ENCODE measurements around the gene IFT52. TPM values are rescaled to one million over a fixed set of nuclear protein-coding genes. Genes with fewer than 3 reads are reported as not detected.

The IFT52 gene
- total RNA-seq, 2 donors from 2014 or later, result 41.4 to 58.3 TPM

GRCh38 chr20:43565758-43566104 is 25.0 kb upstream of the IFT52 start:
- no peaks in the 10 kb centered on the region for H3K9me3 Mint-ChIP-seq
- DNase-seq, result no peak
- Histone ChIP-seq H3K9me3 (ENCODE audit: control insufficient read depth, low read length) (no peaks in the 10 kb centered on the region), H3K9ac (ENCODE audit: extremely low read depth, low read length, poor library complexity, severe bottlenecking) (no peak overlapping the region), H3K4me1 (ENCODE audit: control insufficient read depth, insufficient read depth, low read length) (no peaks in the 10 kb centered on the region), H3K27me3 (ENCODE audit: control insufficient read depth, insufficient read depth, low read length, poor library complexity, severe bottlenecking) (no peaks in the 10 kb centered on the region), H3K36me3 (ENCODE audit: control insufficient read depth, insufficient read depth, low read length) (no peaks in the 10 kb centered on the region), H3K4me3 (ENCODE audit: low read length) (no peak overlapping the region), H3K27ac (ENCODE audit: low read depth, low read length) (no peak overlapping the region)
- 92 to 95% methylated on average over 4 of the region's 4 CpGs for WGBS, 2 experiments (ENCODE audit: insufficient coverage in 1 of 2, insufficient read length in 1 of 2)
- no peaks in the 10 kb centered on the region for H3K4me1 Mint-ChIP-seq
- H3K27me3 Mint-ChIP-seq (ENCODE audit: insufficient read depth), result no peaks in the 10 kb centered on the region
- H3K27ac Mint-ChIP-seq, result no peak overlapping the region
- H3K4me3 Mint-ChIP-seq, result no peak overlapping the region
- H3K36me3 Mint-ChIP-seq (ENCODE audit: low read depth), result no peaks in the 10 kb centered on the region
- no peak for TF ChIP-seq CTCF (conservative IDR thresholded peaks at IDR 0.05)

- no peaks in the 10 kb centered on the region for H3K4me1 ChIP-seq (ENCODE audit: control insufficient read depth, insufficient read depth, low read length)
- H3K27ac ChIP-seq (ENCODE audit: low read depth, low read length), result no peak overlapping the region
- DNase-seq, result no peak
- Mint-ChIP-seq H3K27me3 (ENCODE audit: insufficient read depth) (no peaks in the 10 kb centered on the region), H3K36me3 (ENCODE audit: low read depth) (no peaks in the 10 kb centered on the region), H3K4me3 (no peak overlapping the region), H3K27ac (no peak overlapping the region), H3K4me1 (no peaks in the 10 kb centered on the region), H3K9me3 (no peaks in the 10 kb centered on the region)
- H3K4me3 ChIP-seq (ENCODE audit: low read length), result no peak overlapping the region
- H3K36me3 ChIP-seq (ENCODE audit: control insufficient read depth, insufficient read depth, low read length), result no peaks in the 10 kb centered on the region
- H3K9me3 ChIP-seq (ENCODE audit: control insufficient read depth, low read length), result no peaks in the 10 kb centered on the region
- H3K27me3 ChIP-seq (ENCODE audit: control insufficient read depth, insufficient read depth, low read length, poor library complexity, severe bottlenecking), result no peaks in the 10 kb centered on the region
- no peak for TF ChIP-seq CTCF (conservative IDR thresholded peaks at IDR 0.05)
- 89 to 96% methylated on average over 4 to 9 of the region's 9 CpGs for WGBS, 2 experiments (ENCODE audit: insufficient coverage in 1 of 2, insufficient read length in 1 of 2)
- no peak overlapping the region for H3K9ac ChIP-seq (ENCODE audit: extremely low read depth, low read length, poor library complexity, severe bottlenecking)
Observed at GRCh38 chr20:43567477-43567876, 23.3 kb upstream of the IFT52 start.

GRCh38 chr20:43568706-43569105 is 22.0 kb upstream of the IFT52 start:
- Histone ChIP-seq H3K9ac (ENCODE audit: extremely low read depth, low read length, poor library complexity, severe bottlenecking) (no peak overlapping the region), H3K27me3 (ENCODE audit: control insufficient read depth, insufficient read depth, low read length, poor library complexity, severe bottlenecking) (no peaks in the 10 kb centered on the region), H3K36me3 (ENCODE audit: control insufficient read depth, insufficient read depth, low read length) (no peaks in the 10 kb centered on the region), H3K9me3 (ENCODE audit: control insufficient read depth, low read length) (no peaks in the 10 kb centered on the region), H3K27ac (ENCODE audit: low read depth, low read length) (no peak overlapping the region), H3K4me3 (ENCODE audit: low read length) (no peak overlapping the region), H3K4me1 (ENCODE audit: control insufficient read depth, insufficient read depth, low read length) (no peaks in the 10 kb centered on the region)
- 74 to 80% methylated on average over 3 to 4 of the region's 4 CpGs for WGBS, 2 experiments (ENCODE audit: insufficient coverage in 1 of 2, insufficient read length in 1 of 2)
- no peaks in the 10 kb centered on the region for H3K36me3 Mint-ChIP-seq (ENCODE audit: low read depth)
- no peaks in the 10 kb centered on the region for H3K27me3 Mint-ChIP-seq (ENCODE audit: insufficient read depth)
- H3K9me3 Mint-ChIP-seq, result no peaks in the 10 kb centered on the region
- no peaks in the 10 kb centered on the region for H3K4me1 Mint-ChIP-seq
- H3K27ac Mint-ChIP-seq, result no peak overlapping the region
- TF ChIP-seq CTCF (conservative IDR thresholded peaks at IDR 0.05), result no peak
- peak; percentile 71 for DNase-seq
- H3K4me3 Mint-ChIP-seq, result no peak overlapping the region

Measured in endodermal cell (in vitro differentiated cells).